OCI-LY1 (cell line): ENCODE measurements around the gene GALNT1.

Experiments used
- H2AFZ ChIP-seq: fragments of 200-600 bp; sonication (generic), shearing (Covaris generic); 2 replicates; pipeline ENCODE4 v1.6.0; 2014; ENCODE audit warnings: antibody characterized with exemption, mild to moderate bottlenecking, low read length
- H3F3A ChIP-seq: fragments of 200-600 bp; sonication (generic), shearing (Covaris generic); 2 replicates; pipeline ENCODE4 v1.6.0; 2014; ENCODE audit warnings: mild to moderate bottlenecking, antibody characterized with exemption, low read length, moderate library complexity; ENCODE audit not compliant: insufficient read depth
- H3K27ac ChIP-seq: fragments of 200-600 bp; sonication (generic); 2 replicates; pipeline ENCODE4 v1.5.1; 2014; ENCODE audit warnings: low read length, mixed run types, mild to moderate bottlenecking, low read depth; ENCODE audit not compliant: poor library complexity, severe bottlenecking
- H3K27me3 ChIP-seq: fragments of 200-600 bp; sonication (generic); 2 replicates; pipeline ENCODE4 v1.6.0; 2014; ENCODE audit warnings: antibody characterized with exemption, mild to moderate bottlenecking, low read length, moderate library complexity; ENCODE audit not compliant: insufficient read depth
- H3K36me3 ChIP-seq: fragments of 200-600 bp; sonication (generic); 2 replicates; pipeline ENCODE4 v1.6.1; 2014; ENCODE audit warnings: mild to moderate bottlenecking, antibody characterized with exemption, low read length, moderate library complexity, mixed read lengths; ENCODE audit not compliant: insufficient read depth
- H3K4me1 ChIP-seq: fragments of 200-600 bp; sonication (generic); 2 replicates; pipeline ENCODE4 v1.5.1; 2014; ENCODE audit warnings: mild to moderate bottlenecking, low read length, moderate library complexity; ENCODE audit not compliant: insufficient read depth, severe bottlenecking
- H3K4me2 ChIP-seq: fragments of 200-600 bp; sonication (generic), shearing (Covaris generic); 2 replicates; pipeline ENCODE4 v1.6.1; 2014; ENCODE audit warnings: low read length
- H3K4me3 ChIP-seq: fragments of 200-600 bp; sonication (generic); 2 replicates; pipeline ENCODE4 v1.5.1; 2014; ENCODE audit warnings: low read length, low read depth, mild to moderate bottlenecking, mixed read lengths; ENCODE audit not compliant: poor library complexity, severe bottlenecking
- H3K79me2 ChIP-seq: fragments of 200-600 bp; shearing (Covaris generic); 2 replicates; pipeline ENCODE4 v1.6.1; 2016; ENCODE audit warnings: mixed run types, low read length, mixed read lengths; ENCODE audit not compliant: insufficient read depth
- H3K9ac ChIP-seq: fragments of 200-600 bp; sonication (generic), shearing (Covaris generic); 2 replicates; pipeline ENCODE4 v1.6.1; 2014; ENCODE audit warnings: mild to moderate bottlenecking, low read length, mixed read lengths
- H3K9me2 ChIP-seq: fragments of 200-600 bp; sonication (generic), shearing (Covaris generic); 2 replicates; pipeline ENCODE4 v1.6.1; 2014; ENCODE audit warnings: low read depth, mild to moderate bottlenecking, low read length, mixed read lengths
- H3K9me3 ChIP-seq: fragments of 200-600 bp; shearing (Covaris generic); 2 replicates; pipeline ENCODE4 v1.6.1; 2014; ENCODE audit warnings: low read length, mixed read lengths
- H4K20me1 ChIP-seq: fragments of 200-600 bp; sonication (generic), shearing (Covaris generic); 2 replicates; pipeline ENCODE4 v1.6.0; 2016; ENCODE audit warnings: mild to moderate bottlenecking, low read length; ENCODE audit not compliant: insufficient read depth
- CTCF ChIP-seq: fragments of 200-600 bp; sonication (generic), shearing (Covaris generic); IDR thresholded peaks from 2 replicates; pipeline ENCODE4 v1.5.1; 2017; ENCODE audit warnings: mild to moderate bottlenecking, antibody characterized with exemption, low read length, moderate library complexity, mixed read lengths
- EZH2 ChIP-seq: fragments of 200-600 bp; sonication (generic), shearing (Covaris generic); IDR thresholded peaks from 2 replicates; pipeline ENCODE4 v1.8.0; 2017; ENCODE audit warnings: borderline replicate concordance, mixed run types, mild to moderate bottlenecking, antibody characterized with exemption, low read length, moderate library complexity, mixed read lengths

The GALNT1 gene

DNA sequence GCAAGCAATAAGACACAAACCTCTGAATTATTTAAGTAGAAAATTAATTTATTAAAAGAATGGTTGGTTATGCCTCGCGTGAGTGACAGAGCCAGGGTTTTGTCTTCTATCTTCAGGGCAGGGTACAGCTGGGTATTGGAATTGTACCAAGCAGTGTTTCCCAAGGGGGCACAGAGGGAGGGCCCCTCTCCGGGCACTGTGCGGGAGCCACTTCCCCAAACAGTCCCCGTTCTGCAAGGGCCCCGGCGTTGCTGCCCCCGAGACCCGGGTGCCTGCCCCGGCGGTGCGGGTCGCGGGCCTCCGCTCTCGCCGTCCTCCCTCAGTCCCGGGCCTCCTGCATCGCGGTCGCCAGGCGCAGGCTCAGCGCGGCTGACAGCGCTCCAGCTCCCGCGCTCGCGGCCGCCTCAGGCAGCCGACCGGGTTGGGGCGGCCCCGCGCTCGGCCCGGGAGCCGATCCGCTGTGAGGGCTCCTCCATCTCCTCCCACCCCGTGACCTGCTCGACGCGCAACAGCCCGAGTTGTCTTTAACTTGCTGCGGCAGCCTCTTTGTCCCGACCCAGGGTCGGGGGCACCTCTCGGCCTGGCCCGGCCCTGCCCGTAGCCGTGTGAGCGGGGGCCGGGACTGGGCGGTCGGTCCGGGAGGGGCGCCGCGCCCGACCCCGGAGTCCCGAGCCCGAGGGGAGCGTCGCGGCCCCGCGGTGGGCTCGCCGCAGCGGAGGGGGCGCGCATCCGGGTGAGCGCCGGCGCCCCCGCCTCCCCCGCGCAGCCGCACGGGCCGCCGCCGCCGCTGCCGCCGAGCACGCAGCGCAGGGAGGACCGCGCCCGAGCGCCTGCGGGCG lies 620 bp upstream of the GALNT1 start:
- peaks cover 11% of the 10 kb centered on the region for H3K9me3 ChIP-seq
- TF ChIP-seq CTCF, result no peak
- no peak for TF ChIP-seq EZH2
- H3K27me3 ChIP-seq, result no peaks in the 10 kb centered on the region; the same call in 1 of the 2 replicates
- H3K9ac ChIP-seq, result peak overlapping the region; percentile 76
- H3K79me2 ChIP-seq, result peaks cover 14% of the 10 kb centered on the region
- H3F3A ChIP-seq, result no peaks in the 10 kb centered on the region
- H3K27ac ChIP-seq, result no peak overlapping the region
- peak overlapping the region; percentile 62 for H3K4me2 ChIP-seq
- H3K4me1 ChIP-seq, result peaks cover 19% of the 10 kb centered on the region
- H2AFZ ChIP-seq, result peak overlapping the region; percentile 40; the same call in 1 of the 2 replicates
- no peaks in the 10 kb centered on the region for H3K36me3 ChIP-seq
- H4K20me1 ChIP-seq, result no peaks in the 10 kb centered on the region
- no peaks in the 10 kb centered on the region for H3K9me2 ChIP-seq
- H3K4me3 ChIP-seq, result peak overlapping the region; percentile 73

DNA sequence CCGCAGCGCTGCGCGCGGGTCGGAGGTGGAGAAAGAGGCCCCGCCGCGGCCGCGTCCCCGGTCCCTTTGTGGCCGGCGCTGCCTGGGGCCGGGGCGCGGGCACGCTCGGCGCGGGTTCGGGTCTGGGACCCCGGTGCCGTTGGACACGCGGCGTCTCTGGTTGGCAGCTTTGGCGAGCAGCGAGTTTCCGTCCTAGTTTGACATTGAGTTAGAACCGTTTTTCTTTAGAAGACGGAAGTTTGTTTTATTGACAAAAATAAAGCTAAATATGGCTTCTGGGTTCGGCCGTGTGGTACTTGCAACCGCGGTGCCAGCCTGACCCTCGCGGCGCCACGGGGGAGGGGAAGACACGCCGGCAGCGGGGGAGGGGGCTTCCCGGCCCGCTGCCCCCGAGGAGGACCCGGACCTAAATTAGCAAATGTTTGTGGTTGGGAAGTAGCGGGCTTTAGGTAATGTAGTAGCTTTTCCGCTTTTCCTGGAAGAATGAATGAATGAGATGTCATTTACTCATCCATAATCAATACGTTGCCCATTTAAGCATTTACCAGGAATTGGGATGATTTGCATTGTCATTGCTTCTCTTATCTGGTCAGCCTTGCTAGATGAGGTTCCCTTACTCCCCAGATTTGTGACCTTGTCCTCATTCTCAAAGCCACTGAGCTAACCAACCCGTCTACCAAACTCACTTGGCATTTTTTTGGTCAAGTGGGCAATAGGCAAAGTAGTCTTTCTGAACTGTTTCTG lies 530 bp downstream of the GALNT1 start:
- Histone ChIP-seq H4K20me1 (no peaks in the 10 kb centered on the region), H3K79me2 (peaks cover 22% of the 10 kb centered on the region), H2AFZ (peak overlapping the region; percentile 6; the same call in 1 of the 2 replicates)

More for the DNA sequence above, 530 bp downstream of the GALNT1 start:
- no peaks in the 10 kb centered on the region for H3K9me2 ChIP-seq
- H3K27me3 ChIP-seq, result no peaks in the 10 kb centered on the region; the same call in 1 of the 2 replicates
- H3K36me3 ChIP-seq, result no peaks in the 10 kb centered on the region
- H3K27ac ChIP-seq, result peak overlapping the region; percentile 6
- peaks cover 6% of the 10 kb centered on the region; the same call in 1 of the 2 replicates for H3K9me3 ChIP-seq
- H3K4me1 ChIP-seq, result peaks cover 19% of the 10 kb centered on the region
- peak overlapping the region; percentile 86 for H3K4me3 ChIP-seq
- no peak for TF ChIP-seq CTCF
- no peak for TF ChIP-seq EZH2
- H3K9ac ChIP-seq, result peak overlapping the region; percentile 83
- no peaks in the 10 kb centered on the region for H3F3A ChIP-seq
- peak overlapping the region; percentile 74 for H3K4me2 ChIP-seq
